ENCODE data around the gene PRLR. TPM values are rescaled to one million over a fixed set of nuclear protein-coding genes. Genes with fewer than 3 reads are reported as not detected.

PRLR gene
- total and polyA plus RNA-seq, 9 of the 15 experiments (the other 6 are each of a cell fraction or from before 2014, with no cell fraction given), result 0.02 TPM; not detected in 8

GRCh38 chr5:35101016-35101415, 129.3 kb downstream of the PRLR start:
- H3K27ac ChIP-seq (ENCODE audit: extremely low read depth, low read depth, low read length), result no peak overlapping the region
- ChIA-PET POLR2A (no interaction called here), CTCF (ENCODE audit: low intra/inter-chr PET ratio) (no interaction called here)
- no peaks in the 10 kb centered on the region for H3K4me1 ChIP-seq (replicated peaks in 1 of 2; ENCODE audit: control insufficient read depth in 2 of 2, insufficient read depth in 2 of 2, low read length in 2 of 2)
- H4K20me1 ChIP-seq (replicated peaks; ENCODE audit: control insufficient read depth, insufficient read depth, low read length), result no peaks in the 10 kb centered on the region
- no peak for DNase-seq (ENCODE audit: extremely low read depth in 1 of 4, low spot score in 3 of 4)
- 0% methylated on average over 4 of the region's 4 CpGs for WGBS (ENCODE audit: insufficient coverage, low coverage, missing lambda C conversion rate)
- H2AFZ ChIP-seq (ENCODE audit: low read depth, low read length), result no peak overlapping the region
- no peaks in the 10 kb centered on the region for H3K9me1 ChIP-seq (ENCODE audit: control insufficient read depth, insufficient read depth, low read length)
- H3K4me2 ChIP-seq (ENCODE audit: insufficient read depth, low read length), result no peak overlapping the region
- intact Hi-C loops (cut with micrococcal nuclease), result no loop called here
- no peaks in the 10 kb centered on the region for H3K79me2 ChIP-seq (ENCODE audit: control insufficient read depth, insufficient read depth, low read length)
- H3K36me3 ChIP-seq (ENCODE audit: control insufficient read depth, insufficient read depth, low read length), result no peaks in the 10 kb centered on the region
- ATAC-seq, result no peak
- FAIRE-seq, result no peak
- H3K9ac ChIP-seq (ENCODE audit: insufficient read depth in 1 of 2, low read depth in 2 of 2, low read length in 2 of 2), result no peak overlapping the region
- H3K4me3 ChIP-seq, result no peak overlapping the region
- no TSS peak for BruUV-seq (replicated peaks)
- H3K9me3 ChIP-seq (replicated peaks; ENCODE audit: control insufficient read depth, insufficient read depth, low read depth, low read length), result no peaks in the 10 kb centered on the region
- in situ Hi-C loops (cut with MboI), result no loop called here
- H3K27me3 ChIP-seq (ENCODE audit: control insufficient read depth in 2 of 2, insufficient read depth in 2 of 2, low read length in 2 of 2), result peaks cover 0 to 4% of the 10 kb centered on the region in 2 experiments; a peak in 2 of 5 replicates
- TF ChIP-seq TAF1 (IDR thresholded peaks at IDR 0.05; ENCODE audit: control insufficient read depth, extremely low read depth, insufficient read depth, low read length, severe bottlenecking), result no peak
- TF ChIP-seq, protein P1, sequence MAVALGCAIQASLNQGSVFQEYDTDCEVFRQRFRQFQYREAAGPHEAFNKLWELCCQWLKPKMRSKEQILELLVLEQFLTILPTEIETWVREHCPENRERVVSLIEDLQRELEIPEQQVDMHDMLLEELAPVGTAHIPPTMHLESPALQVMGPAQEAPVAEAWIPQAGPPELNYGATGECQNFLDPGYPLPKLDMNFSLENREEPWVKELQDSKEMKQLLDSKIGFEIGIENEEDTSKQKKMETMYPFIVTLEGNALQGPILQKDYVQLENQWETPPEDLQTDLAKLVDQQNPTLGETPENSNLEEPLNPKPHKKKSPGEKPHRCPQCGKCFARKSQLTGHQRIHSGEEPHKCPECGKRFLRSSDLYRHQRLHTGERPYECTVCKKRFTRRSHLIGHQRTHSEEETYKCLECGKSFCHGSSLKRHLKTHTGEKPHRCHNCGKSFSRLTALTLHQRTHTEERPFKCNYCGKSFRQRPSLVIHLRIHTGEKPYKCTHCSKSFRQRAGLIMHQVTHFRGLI (CRISPR knock-in tag; IDR thresholded peaks at IDR 0.05), result no peak
- no peak for TF ChIP-seq CHD1 (IDR thresholded peaks at IDR 0.05; ENCODE audit: low read length)
- TF ChIP-seq CREBBP (IDR thresholded peaks at IDR 0.05; ENCODE audit: low read depth, low read length), result no peak
- TF ChIP-seq, protein P2, sequence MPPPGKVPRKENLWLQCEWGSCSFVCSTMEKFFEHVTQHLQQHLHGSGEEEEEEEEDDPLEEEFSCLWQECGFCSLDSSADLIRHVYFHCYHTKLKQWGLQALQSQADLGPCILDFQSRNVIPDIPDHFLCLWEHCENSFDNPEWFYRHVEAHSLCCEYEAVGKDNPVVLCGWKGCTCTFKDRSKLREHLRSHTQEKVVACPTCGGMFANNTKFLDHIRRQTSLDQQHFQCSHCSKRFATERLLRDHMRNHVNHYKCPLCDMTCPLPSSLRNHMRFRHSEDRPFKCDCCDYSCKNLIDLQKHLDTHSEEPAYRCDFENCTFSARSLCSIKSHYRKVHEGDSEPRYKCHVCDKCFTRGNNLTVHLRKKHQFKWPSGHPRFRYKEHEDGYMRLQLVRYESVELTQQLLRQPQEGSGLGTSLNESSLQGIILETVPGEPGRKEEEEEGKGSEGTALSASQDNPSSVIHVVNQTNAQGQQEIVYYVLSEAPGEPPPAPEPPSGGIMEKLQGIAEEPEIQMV (tag; conservative IDR thresholded peaks at IDR 0.05; ENCODE audit: low read depth), result no peak
- TF ChIP-seq, protein P3, sequence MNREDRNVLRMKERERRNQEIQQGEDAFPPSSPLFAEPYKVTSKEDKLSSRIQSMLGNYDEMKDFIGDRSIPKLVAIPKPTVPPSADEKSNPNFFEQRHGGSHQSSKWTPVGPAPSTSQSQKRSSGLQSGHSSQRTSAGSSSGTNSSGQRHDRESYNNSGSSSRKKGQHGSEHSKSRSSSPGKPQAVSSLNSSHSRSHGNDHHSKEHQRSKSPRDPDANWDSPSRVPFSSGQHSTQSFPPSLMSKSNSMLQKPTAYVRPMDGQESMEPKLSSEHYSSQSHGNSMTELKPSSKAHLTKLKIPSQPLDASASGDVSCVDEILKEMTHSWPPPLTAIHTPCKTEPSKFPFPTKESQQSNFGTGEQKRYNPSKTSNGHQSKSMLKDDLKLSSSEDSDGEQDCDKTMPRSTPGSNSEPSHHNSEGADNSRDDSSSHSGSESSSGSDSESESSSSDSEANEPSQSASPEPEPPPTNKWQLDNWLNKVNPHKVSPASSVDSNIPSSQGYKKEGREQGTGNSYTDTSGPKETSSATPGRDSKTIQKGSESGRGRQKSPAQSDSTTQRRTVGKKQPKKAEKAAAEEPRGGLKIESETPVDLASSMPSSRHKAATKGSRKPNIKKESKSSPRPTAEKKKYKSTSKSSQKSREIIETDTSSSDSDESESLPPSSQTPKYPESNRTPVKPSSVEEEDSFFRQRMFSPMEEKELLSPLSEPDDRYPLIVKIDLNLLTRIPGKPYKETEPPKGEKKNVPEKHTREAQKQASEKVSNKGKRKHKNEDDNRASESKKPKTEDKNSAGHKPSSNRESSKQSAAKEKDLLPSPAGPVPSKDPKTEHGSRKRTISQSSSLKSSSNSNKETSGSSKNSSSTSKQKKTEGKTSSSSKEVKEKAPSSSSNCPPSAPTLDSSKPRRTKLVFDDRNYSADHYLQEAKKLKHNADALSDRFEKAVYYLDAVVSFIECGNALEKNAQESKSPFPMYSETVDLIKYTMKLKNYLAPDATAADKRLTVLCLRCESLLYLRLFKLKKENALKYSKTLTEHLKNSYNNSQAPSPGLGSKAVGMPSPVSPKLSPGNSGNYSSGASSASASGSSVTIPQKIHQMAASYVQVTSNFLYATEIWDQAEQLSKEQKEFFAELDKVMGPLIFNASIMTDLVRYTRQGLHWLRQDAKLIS (CRISPR knock-in tag; IDR thresholded peaks at IDR 0.05), result no peak
- TF ChIP-seq POLR2A (conservative IDR thresholded peaks at IDR 0.05), result no peak
- TF ChIP-seq, protein P4, sequence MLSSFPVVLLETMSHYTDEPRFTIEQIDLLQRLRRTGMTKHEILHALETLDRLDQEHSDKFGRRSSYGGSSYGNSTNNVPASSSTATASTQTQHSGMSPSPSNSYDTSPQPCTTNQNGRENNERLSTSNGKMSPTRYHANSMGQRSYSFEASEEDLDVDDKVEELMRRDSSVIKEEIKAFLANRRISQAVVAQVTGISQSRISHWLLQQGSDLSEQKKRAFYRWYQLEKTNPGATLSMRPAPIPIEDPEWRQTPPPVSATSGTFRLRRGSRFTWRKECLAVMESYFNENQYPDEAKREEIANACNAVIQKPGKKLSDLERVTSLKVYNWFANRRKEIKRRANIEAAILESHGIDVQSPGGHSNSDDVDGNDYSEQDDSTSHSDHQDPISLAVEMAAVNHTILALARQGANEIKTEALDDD (IDR thresholded peaks at IDR 0.05), result no peak
- TF ChIP-seq, protein P5, sequence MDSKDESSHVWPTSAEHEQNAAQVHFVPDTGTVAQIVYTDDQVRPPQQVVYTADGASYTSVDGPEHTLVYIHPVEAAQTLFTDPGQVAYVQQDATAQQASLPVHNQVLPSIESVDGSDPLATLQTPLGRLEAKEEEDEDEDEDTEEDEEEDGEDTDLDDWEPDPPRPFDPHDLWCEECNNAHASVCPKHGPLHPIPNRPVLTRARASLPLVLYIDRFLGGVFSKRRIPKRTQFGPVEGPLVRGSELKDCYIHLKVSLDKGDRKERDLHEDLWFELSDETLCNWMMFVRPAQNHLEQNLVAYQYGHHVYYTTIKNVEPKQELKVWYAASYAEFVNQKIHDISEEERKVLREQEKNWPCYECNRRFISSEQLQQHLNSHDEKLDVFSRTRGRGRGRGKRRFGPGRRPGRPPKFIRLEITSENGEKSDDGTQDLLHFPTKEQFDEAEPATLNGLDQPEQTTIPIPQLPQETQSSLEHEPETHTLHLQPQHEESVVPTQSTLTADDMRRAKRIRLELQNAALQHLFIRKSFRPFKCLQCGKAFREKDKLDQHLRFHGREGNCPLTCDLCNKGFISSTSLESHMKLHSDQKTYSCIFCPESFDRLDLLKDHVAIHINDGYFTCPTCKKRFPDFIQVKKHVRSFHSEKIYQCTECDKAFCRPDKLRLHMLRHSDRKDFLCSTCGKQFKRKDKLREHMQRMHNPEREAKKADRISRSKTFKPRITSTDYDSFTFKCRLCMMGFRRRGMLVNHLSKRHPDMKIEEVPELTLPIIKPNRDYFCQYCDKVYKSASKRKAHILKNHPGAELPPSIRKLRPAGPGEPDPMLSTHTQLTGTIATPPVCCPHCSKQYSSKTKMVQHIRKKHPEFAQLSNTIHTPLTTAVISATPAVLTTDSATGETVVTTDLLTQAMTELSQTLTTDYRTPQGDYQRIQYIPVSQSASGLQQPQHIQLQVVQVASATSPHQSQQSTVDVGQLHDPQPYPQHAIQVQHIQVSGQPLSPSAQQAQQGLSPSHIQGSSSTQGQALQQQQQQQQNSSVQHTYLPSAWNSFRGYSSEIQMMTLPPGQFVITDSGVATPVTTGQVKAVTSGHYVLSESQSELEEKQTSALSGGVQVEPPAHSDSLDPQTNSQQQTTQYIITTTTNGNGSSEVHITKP (IDR thresholded peaks at IDR 0.05; ENCODE audit: partially characterized antibody), result no peak
- no peak for TF ChIP-seq ZBTB8A (IDR thresholded peaks at IDR 0.05; ENCODE audit: partially characterized antibody)
- TF ChIP-seq ZSCAN32 (CRISPR knock-in tag; IDR thresholded peaks at IDR 0.05), result no peak

All from K562 (cell line).